Left ventricle myocardium inferior (tissue), 1 donor: ENCODE data around the gene CENPT. TPM values are rescaled to one million over a fixed set of nuclear protein-coding genes. Genes with fewer than 3 reads are reported as not detected.

Source experiments
- DNase-seq: peaks from one replicate; pipeline ENCODE4 v3.0.0-alpha.2; 2020
- H3K27ac ChIP-seq: fragments of 200-600 bp; replicated peaks from 2 replicates; pipeline ENCODE4 v1.8.0; 2021
- H3K27me3 ChIP-seq: fragments of 200-600 bp; 2 replicates; pipeline ENCODE4 v1.8.0; 2021; ENCODE audit warnings: low read depth
- H3K36me3 ChIP-seq: fragments of 200-600 bp; 2 replicates; pipeline ENCODE4 v1.8.0; 2021
- H3K4me1 ChIP-seq: fragments of 200-600 bp; 2 replicates; pipeline ENCODE4 v1.8.0; 2021
- H3K4me3 ChIP-seq: fragments of 200-600 bp; 2 replicates; pipeline ENCODE4 v1.8.0; 2021; ENCODE audit warnings: mild to moderate bottlenecking, moderate library complexity
- H3K9me3 ChIP-seq: fragments of 200-600 bp; replicated peaks from 2 replicates; pipeline ENCODE4 v1.8.0; 2021
- intact Hi-C: fragments of 100-400 bp; cut with micrococcal nuclease; formaldehyde crosslinking; loops from one replicate; pipeline ENCODE4 v1.11.0; 2022
- total RNA-seq: library from RNA; stranded (reverse); fragmentation: NEBNext Ultra II Directional; extraction: Animal tissue kit (Norgen Biotek cat#: 25700); gene quantifications from one replicate; pipeline ENCODE4 v1.2.1, GENCODE V29; 2021
- TF ChIP-seq, protein P1 (sequence below): fragments of 200-600 bp; IDR thresholded peaks from 2 replicates; pipeline ENCODE4 v1.8.0; 2021; ENCODE audit warnings: antibody characterized with exemption, mild to moderate bottlenecking, borderline replicate concordance
- donor health status: DM: no; HTN: yes; CAD: no; lungs with severe emphysema.

Gene CENPT
- total RNA-seq, 1 donor from 2014 or later: 20.2 TPM

DNA sequence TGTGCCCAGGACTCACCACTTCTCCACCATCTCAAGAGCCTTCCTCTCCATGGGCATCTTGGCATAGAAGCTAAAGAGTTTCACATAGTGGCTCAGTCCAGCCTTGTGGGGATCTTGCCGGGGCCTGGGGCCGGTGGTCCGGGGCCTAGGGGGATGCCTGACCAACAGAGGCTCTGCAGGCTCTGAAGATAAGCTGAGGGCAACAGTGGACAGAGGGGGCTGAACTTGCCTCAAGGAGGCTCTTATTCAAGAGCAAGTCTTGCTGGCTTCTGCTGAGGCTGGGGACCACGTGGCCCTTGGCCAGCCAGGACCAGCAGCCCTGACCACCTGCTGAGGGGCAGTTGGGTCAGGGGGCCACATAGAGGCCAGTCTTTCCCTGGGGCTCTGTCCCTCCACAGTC, 18.8 kb downstream of the CENPT start:
- Histone ChIP-seq H3K4me1 (peaks cover 16% of the 10 kb centered on the region), H3K27me3 (no peaks in the 10 kb centered on the region), H3K27ac (no peak overlapping the region), H3K36me3 (peaks cover 48% of the 10 kb centered on the region), H3K9me3 (no peaks in the 10 kb centered on the region), H3K4me3 (no peak overlapping the region)
- TF ChIP-seq, protein P1, sequence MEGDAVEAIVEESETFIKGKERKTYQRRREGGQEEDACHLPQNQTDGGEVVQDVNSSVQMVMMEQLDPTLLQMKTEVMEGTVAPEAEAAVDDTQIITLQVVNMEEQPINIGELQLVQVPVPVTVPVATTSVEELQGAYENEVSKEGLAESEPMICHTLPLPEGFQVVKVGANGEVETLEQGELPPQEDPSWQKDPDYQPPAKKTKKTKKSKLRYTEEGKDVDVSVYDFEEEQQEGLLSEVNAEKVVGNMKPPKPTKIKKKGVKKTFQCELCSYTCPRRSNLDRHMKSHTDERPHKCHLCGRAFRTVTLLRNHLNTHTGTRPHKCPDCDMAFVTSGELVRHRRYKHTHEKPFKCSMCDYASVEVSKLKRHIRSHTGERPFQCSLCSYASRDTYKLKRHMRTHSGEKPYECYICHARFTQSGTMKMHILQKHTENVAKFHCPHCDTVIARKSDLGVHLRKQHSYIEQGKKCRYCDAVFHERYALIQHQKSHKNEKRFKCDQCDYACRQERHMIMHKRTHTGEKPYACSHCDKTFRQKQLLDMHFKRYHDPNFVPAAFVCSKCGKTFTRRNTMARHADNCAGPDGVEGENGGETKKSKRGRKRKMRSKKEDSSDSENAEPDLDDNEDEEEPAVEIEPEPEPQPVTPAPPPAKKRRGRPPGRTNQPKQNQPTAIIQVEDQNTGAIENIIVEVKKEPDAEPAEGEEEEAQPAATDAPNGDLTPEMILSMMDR: no peak
- intact Hi-C loops: no loop called here
- DNase-seq: no peak

DNA sequence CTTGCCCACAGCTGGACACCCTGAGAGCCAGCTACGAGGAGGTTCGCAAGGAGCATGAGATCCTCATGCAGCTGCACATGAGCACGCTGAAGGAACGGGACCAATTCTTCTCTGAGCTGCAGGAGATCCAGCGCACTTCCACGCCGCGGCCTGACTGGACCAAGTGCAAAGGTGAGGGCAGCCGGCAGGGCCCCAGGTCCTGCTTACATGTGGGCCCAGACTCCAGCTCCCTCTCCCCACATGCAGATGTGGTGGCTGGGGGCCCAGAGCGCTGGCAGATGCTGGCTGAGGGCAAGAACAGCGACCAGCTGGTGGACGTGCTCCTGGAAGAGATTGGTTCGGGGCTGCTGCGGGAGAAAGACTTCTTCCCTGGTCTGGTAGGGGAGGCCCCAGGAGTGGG, 21.6 kb downstream of the CENPT start:
- Histone ChIP-seq H3K4me1 (no peaks in the 10 kb centered on the region), H3K4me3 (no peak overlapping the region), H3K27ac (no peak overlapping the region), H3K9me3 (no peaks in the 10 kb centered on the region), H3K27me3 (no peaks in the 10 kb centered on the region), H3K36me3 (peaks cover 33% of the 10 kb centered on the region)
- DNase-seq: no peak
- TF ChIP-seq, protein P1: no peak
- intact Hi-C loops: no loop called here

DNA sequence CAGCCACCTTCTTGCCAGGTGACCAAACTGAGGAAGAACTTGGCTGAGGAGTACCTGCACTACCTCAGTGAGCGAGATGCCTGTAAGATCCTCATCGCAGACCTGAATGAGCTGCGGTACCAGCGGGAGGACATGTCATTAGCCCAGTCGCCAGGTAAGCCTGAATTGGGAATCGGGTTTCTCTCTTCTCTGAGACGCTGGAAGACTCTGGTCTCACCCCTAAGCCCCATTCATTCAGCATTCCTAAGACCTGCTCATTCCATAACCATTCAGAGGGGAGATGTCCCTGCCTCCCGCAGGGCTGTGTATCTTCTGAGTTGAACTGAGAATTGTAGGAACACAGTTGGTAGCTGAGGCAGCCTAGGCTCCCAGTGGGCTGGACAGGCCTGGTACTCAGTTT, 22.4 kb downstream of the CENPT start:
- no peak for DNase-seq
- H3K27ac ChIP-seq: no peak overlapping the region
- no peaks in the 10 kb centered on the region for H3K4me1 ChIP-seq
- H3K4me3 ChIP-seq: no peak overlapping the region
- TF ChIP-seq, protein P1: no peak
- no peaks in the 10 kb centered on the region for H3K9me3 ChIP-seq
- intact Hi-C loops: no loop called here
- H3K27me3 ChIP-seq: no peaks in the 10 kb centered on the region
- H3K36me3 ChIP-seq: peaks cover 25% of the 10 kb centered on the region

DNA sequence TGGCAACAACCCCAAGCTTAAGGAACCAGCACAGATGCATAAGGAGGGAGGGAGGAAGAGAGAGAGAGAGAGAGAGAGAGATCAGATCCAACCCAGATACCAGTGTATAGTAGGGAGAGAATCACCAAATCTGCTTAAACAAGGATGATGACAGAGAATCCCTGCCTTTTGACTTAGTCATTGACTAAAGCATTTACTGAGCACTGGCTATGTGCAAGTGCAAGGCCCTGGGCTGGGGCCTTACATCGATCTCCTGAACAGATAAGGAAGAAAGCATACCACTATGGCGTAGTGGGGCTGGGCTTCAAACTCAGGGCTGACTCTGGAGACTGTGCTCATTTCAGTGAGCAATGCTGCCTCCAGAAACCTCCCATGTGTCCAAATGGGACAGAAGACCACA, 25.0 kb downstream of the CENPT start:
- H3K4me1 ChIP-seq: no peaks in the 10 kb centered on the region
- DNase-seq: no peak
- H3K9me3 ChIP-seq: no peaks in the 10 kb centered on the region
- no peak overlapping the region for H3K27ac ChIP-seq
- intact Hi-C loops: no loop called here
- no peaks in the 10 kb centered on the region for H3K27me3 ChIP-seq
- peaks cover 1% of the 10 kb centered on the region for H3K36me3 ChIP-seq
- TF ChIP-seq, protein P1: no peak
- no peak overlapping the region for H3K4me3 ChIP-seq

- Histone ChIP-seq H3K9me3 (no peaks in the 10 kb centered on the region), H3K4me1 (peaks cover 4% of the 10 kb centered on the region), H3K4me3 (no peak overlapping the region), H3K27me3 (no peaks in the 10 kb centered on the region), H3K27ac (no peak overlapping the region), H3K36me3 (no peaks in the 10 kb centered on the region)
- no peak for DNase-seq
- intact Hi-C loops: no loop called here
- TF ChIP-seq, protein P1: no peak
Observed at GRCh38 chr16:67820608-67821259, 26.8 kb downstream of the CENPT start.

DNA sequence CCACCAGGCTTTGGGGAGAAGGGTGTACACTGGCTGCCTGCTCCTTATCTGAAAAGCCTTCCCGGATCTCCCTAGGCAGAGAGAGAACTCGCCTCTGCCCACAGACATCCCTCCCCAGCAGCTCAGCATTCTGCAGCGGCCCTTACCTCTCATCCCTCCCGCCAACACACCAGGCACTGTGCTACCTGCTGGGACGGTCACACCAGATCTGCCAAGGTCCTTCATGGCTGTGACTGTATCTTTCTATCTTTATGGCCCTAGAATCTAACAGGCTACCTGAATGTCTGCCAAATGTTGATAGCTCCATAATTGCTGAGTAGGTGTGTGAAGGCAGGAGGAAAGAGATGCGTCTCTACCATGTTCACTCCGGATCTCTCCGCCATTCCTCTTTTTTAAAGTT, 32.9 kb downstream of the CENPT start:
- Histone ChIP-seq H3K27me3 (no peaks in the 10 kb centered on the region), H3K4me1 (peaks cover 4% of the 10 kb centered on the region), H3K27ac (no peak overlapping the region), H3K36me3 (no peaks in the 10 kb centered on the region), H3K9me3 (no peaks in the 10 kb centered on the region), H3K4me3 (no peak overlapping the region)
- intact Hi-C loops: no loop called here
- TF ChIP-seq, protein P1: no peak
- DNase-seq: no peak
